Natural killer cell (primary cell): ENCODE measurements around the gene EGFL8. TPM values are rescaled to one million over a fixed set of nuclear protein-coding genes. Genes with fewer than 3 reads are reported as not detected.

Experiments used
- ATAC-seq, 3 donors: fragments of 150-1000 bp in 2 of 3; fragments of 200-7000 bp in 1 of 3; cut with Tn5 transposase; 1 replicate in 1 of 3; 2 replicates in 2 of 3; pipeline ENCODE4 v1.10.0; 2021; ENCODE audit warnings: mild to moderate bottlenecking in 2 of 3, moderate library complexity in 2 of 3
- DNase-seq, 2 donors: peaks; one replicate each; pipeline versions ENCODE4 v3.0.0 to v3.0.0-alpha.2; 2013 to 2021; ENCODE audit warnings: mixed read lengths in 1 of 2
- H3K27ac ChIP-seq: one replicate; pipeline ENCODE4 v1.5.1; 2013; ENCODE audit warnings: mild to moderate bottlenecking, low read length
- H3K27me3 ChIP-seq: one replicate; pipeline ENCODE4 v1.6.1; 2013; ENCODE audit warnings: low read length; ENCODE audit not compliant: control insufficient read depth, insufficient read depth
- H3K36me3 ChIP-seq: one replicate; pipeline ENCODE4 v1.6.1; 2013; ENCODE audit warnings: low read length; ENCODE audit not compliant: control insufficient read depth, insufficient read depth
- H3K4me1 ChIP-seq: one replicate; pipeline ENCODE4 v1.6.1; 2013; ENCODE audit warnings: low read length; ENCODE audit not compliant: control insufficient read depth, insufficient read depth
- H3K4me3 ChIP-seq: one replicate; pipeline ENCODE4 v1.5.1; 2013; ENCODE audit warnings: low read length
- H3K9me3 ChIP-seq: one replicate; pipeline ENCODE4 v1.6.1; 2013; ENCODE audit warnings: low read length; ENCODE audit not compliant: control insufficient read depth, insufficient read depth
- H3K27ac Mint-ChIP-seq, 2 donors: one replicate each; pipeline ENCODE4 v1.8.0; 2022; ENCODE audit warnings: mild to moderate bottlenecking in 2 of 2, mixed read lengths in 2 of 2, moderate library complexity in 1 of 2
- H3K27me3 Mint-ChIP-seq, 2 donors: one replicate each; pipeline ENCODE4 v1.8.0; 2022; ENCODE audit warnings: low read depth in 2 of 2, mixed read lengths in 2 of 2
- H3K36me3 Mint-ChIP-seq: one replicate; pipeline ENCODE4 v1.8.0; 2022; ENCODE audit warnings: mixed read lengths
- H3K4me1 Mint-ChIP-seq, 2 donors: one replicate each; pipeline ENCODE4 v1.8.0; 2022; ENCODE audit warnings: mixed read lengths in 2 of 2
- H3K4me3 Mint-ChIP-seq: one replicate; pipeline ENCODE4 v1.8.0; 2022; ENCODE audit warnings: mild to moderate bottlenecking, moderate library complexity, mixed read lengths
- H3K9me3 Mint-ChIP-seq, 2 donors: one replicate each; pipeline ENCODE4 v1.8.0; 2022; ENCODE audit warnings: mixed read lengths in 2 of 2
- WGBS: methylation state at CpG from one replicate; pipeline ENCODE4 v1.1.7; 2013; ENCODE audit warnings: missing lambda C conversion rate; ENCODE audit not compliant: insufficient coverage; 5-methylcytosine and 5-hydroxymethylcytosine counted together
- intact Hi-C: fragments of 100-400 bp; cut with micrococcal nuclease; formaldehyde crosslinking; loops from one replicate; pipeline ENCODE4 v1.14.2; 2022
- total RNA-seq, 4 donors: library from RNA; stranded (reverse); fragments of 120-200 nt in 1 of 4; gene quantifications; one replicate each; pipeline versions ENCODE4 v1.2.3 to v1.2.4, GENCODE V29; 2013 to 2022
- TF ChIP-seq, protein P1 (sequence below): fragments of 200-600 bp; IDR thresholded peaks from one replicate; pipeline ENCODE4 v1.8.0; 2022; ENCODE audit warnings: antibody characterized with exemption

EGFL8 gene
- total RNA-seq, 3 donors from 2014 or later (not counting 1 experiment from before 2014, with no cell fraction given), result 18.2 to 22.9 (median 20.1) TPM

GRCh38 chr6:32214126-32214525, 49.7 kb downstream of the EGFL8 start:
- no peaks in the 10 kb centered on the region for H3K4me1 ChIP-seq
- no peaks in the 10 kb centered on the region for H3K36me3 Mint-ChIP-seq
- no peak for ATAC-seq
- no peaks in the 10 kb centered on the region for H3K36me3 ChIP-seq
- no peaks in the 10 kb centered on the region for H3K27me3 ChIP-seq
- H3K4me3 ChIP-seq, result no peak overlapping the region
- H3K27ac ChIP-seq, result no peak overlapping the region
- no peaks in the 10 kb centered on the region for H3K4me1 Mint-ChIP-seq
- intact Hi-C loops, result no loop called here
- no peaks in the 10 kb centered on the region for H3K27me3 Mint-ChIP-seq
- H3K4me3 Mint-ChIP-seq, result no peak overlapping the region
- no peaks in the 10 kb centered on the region for H3K9me3 ChIP-seq
- H3K9me3 Mint-ChIP-seq, result no peaks in the 10 kb centered on the region
- no peak overlapping the region for H3K27ac Mint-ChIP-seq
- TF ChIP-seq, protein P1, sequence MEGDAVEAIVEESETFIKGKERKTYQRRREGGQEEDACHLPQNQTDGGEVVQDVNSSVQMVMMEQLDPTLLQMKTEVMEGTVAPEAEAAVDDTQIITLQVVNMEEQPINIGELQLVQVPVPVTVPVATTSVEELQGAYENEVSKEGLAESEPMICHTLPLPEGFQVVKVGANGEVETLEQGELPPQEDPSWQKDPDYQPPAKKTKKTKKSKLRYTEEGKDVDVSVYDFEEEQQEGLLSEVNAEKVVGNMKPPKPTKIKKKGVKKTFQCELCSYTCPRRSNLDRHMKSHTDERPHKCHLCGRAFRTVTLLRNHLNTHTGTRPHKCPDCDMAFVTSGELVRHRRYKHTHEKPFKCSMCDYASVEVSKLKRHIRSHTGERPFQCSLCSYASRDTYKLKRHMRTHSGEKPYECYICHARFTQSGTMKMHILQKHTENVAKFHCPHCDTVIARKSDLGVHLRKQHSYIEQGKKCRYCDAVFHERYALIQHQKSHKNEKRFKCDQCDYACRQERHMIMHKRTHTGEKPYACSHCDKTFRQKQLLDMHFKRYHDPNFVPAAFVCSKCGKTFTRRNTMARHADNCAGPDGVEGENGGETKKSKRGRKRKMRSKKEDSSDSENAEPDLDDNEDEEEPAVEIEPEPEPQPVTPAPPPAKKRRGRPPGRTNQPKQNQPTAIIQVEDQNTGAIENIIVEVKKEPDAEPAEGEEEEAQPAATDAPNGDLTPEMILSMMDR, result no peak
- no CpG with 5 or more reads among the region's 3 CpGs for WGBS
- DNase-seq, result no peak

GRCh38 chr6:32215617-32216016, 51.2 kb downstream of the EGFL8 start:
- Histone ChIP-seq H3K27me3 (no peaks in the 10 kb centered on the region), H3K9me3 (no peaks in the 10 kb centered on the region), H3K36me3 (no peaks in the 10 kb centered on the region), H3K27ac (no peak overlapping the region), H3K4me1 (no peaks in the 10 kb centered on the region), H3K4me3 (no peak overlapping the region)
- Mint-ChIP-seq H3K4me3 (no peak overlapping the region), H3K9me3 (no peaks in the 10 kb centered on the region), H3K27me3 (no peaks in the 10 kb centered on the region), H3K4me1 (no peaks in the 10 kb centered on the region), H3K27ac (no peak overlapping the region), H3K36me3 (no peaks in the 10 kb centered on the region)
- TF ChIP-seq, protein P1, result no peak
- no peak for DNase-seq
- 90% methylated on average over 4 of the region's 4 CpGs for WGBS
- intact Hi-C loops, result no loop called here
- ATAC-seq, result no peak

- ATAC-seq, result no peak
- H3K36me3 Mint-ChIP-seq, result no peaks in the 10 kb centered on the region
- WGBS, result 89% methylated on average over 10 of the region's 10 CpGs
- H3K9me3 Mint-ChIP-seq, result no peaks in the 10 kb centered on the region
- DNase-seq, result no peak
- Histone ChIP-seq H3K9me3 (no peaks in the 10 kb centered on the region), H3K27ac (no peak overlapping the region), H3K27me3 (no peaks in the 10 kb centered on the region), H3K4me1 (no peaks in the 10 kb centered on the region), H3K36me3 (no peaks in the 10 kb centered on the region), H3K4me3 (no peak overlapping the region)
- TF ChIP-seq, protein P1, result no peak
- intact Hi-C loops, result no loop called here
- H3K4me1 Mint-ChIP-seq, result no peaks in the 10 kb centered on the region
- no peak overlapping the region for H3K4me3 Mint-ChIP-seq
- no peaks in the 10 kb centered on the region for H3K27me3 Mint-ChIP-seq
- H3K27ac Mint-ChIP-seq, result no peak overlapping the region
Observed at GRCh38 chr6:32216285-32216684, 51.9 kb downstream of the EGFL8 start.

GRCh38 chr6:32216998-32217397, 52.6 kb downstream of the EGFL8 start:
- Histone ChIP-seq H3K27ac (no peak overlapping the region), H3K9me3 (no peaks in the 10 kb centered on the region), H3K36me3 (no peaks in the 10 kb centered on the region), H3K4me3 (no peak overlapping the region), H3K27me3 (no peaks in the 10 kb centered on the region), H3K4me1 (no peaks in the 10 kb centered on the region)
- no peak for ATAC-seq
- WGBS, result 94% methylated on average over 11 of the region's 11 CpGs
- H3K4me3 Mint-ChIP-seq, result no peak overlapping the region
- TF ChIP-seq, protein P1, result no peak
- intact Hi-C loops, result no loop called here
- no peak overlapping the region for H3K27ac Mint-ChIP-seq
- no peaks in the 10 kb centered on the region for H3K27me3 Mint-ChIP-seq
- no peaks in the 10 kb centered on the region for H3K9me3 Mint-ChIP-seq
- no peaks in the 10 kb centered on the region for H3K36me3 Mint-ChIP-seq
- no peak for DNase-seq
- H3K4me1 Mint-ChIP-seq, result no peaks in the 10 kb centered on the region
